RPMI7951 (cell line): ENCODE measurements around the gene TSPAN9. TPM values are rescaled to one million over a fixed set of nuclear protein-coding genes. Genes with fewer than 3 reads are reported as not detected.
A peak's percentile ranks its signal among the peaks of the same experiment; 100 is the strongest.

Experiments used
- DNase-seq: peaks from one replicate; pipeline ENCODE4 v3.0.0-alpha.2; 2012; ENCODE audit warnings: low read depth
- total RNA-seq: library from RNA; depleted of rRNA; stranded (reverse); fragments of >200 nt; shearing (Covaris generic); gene quantifications from 2 replicates; pipeline ENCODE4 v1.2.3, GENCODE V29; 2014

TSPAN9 gene
- total RNA-seq, 1 experiment from 2014 or later: 37.6 TPM

GRCh38 chr12:3225154-3225795 lies 148.1 kb downstream of the TSPAN9 start:
- DNase-seq: peak; percentile 87

GRCh38 chr12:3225796-3226180 lies 148.6 kb downstream of the TSPAN9 start:
- peak; percentile 58 for DNase-seq

GRCh38 chr12:3226264-3226663 lies 149.1 kb downstream of the TSPAN9 start:
- no peak for DNase-seq

- no peak for DNase-seq
These were observed 150.1 kb downstream of the TSPAN9 start for GRCh38 chr12:3227076-3227975.

- DNase-seq: peak; percentile 18
These were observed 151.4 kb downstream of the TSPAN9 start for GRCh38 chr12:3228552-3228951.

- DNase-seq: no peak
These were observed 152.4 kb downstream of the TSPAN9 start for GRCh38 chr12:3229577-3229976.

GRCh38 chr12:3230758-3231375 lies 153.7 kb downstream of the TSPAN9 start:
- no peak for DNase-seq

GRCh38 chr12:3231399-3231876 lies 154.3 kb downstream of the TSPAN9 start:
- no peak for DNase-seq

- DNase-seq: no peak
These were observed 156.6 kb downstream of the TSPAN9 start for GRCh38 chr12:3233797-3234196.

- DNase-seq: peak; percentile 43
These were observed 159.4 kb downstream of the TSPAN9 start for GRCh38 chr12:3236345-3237187.

GRCh38 chr12:3238196-3238595 lies 161.0 kb downstream of the TSPAN9 start:
- DNase-seq: no peak

GRCh38 chr12:3241621-3242020 lies 164.4 kb downstream of the TSPAN9 start:
- no peak for DNase-seq

- no peak for DNase-seq
These were observed 165.2 kb downstream of the TSPAN9 start for GRCh38 chr12:3242199-3242863.

GRCh38 chr12:3243376-3244084 lies 166.4 kb downstream of the TSPAN9 start:
- no peak for DNase-seq

- no peak for DNase-seq
These were observed 167.1 kb downstream of the TSPAN9 start for GRCh38 chr12:3244219-3244750.

- DNase-seq: no peak
These were observed 169.1 kb downstream of the TSPAN9 start for GRCh38 chr12:3246253-3246652.

GRCh38 chr12:3247077-3247476 lies 169.9 kb downstream of the TSPAN9 start:
- no peak for DNase-seq

GRCh38 chr12:3247629-3248161 lies 170.5 kb downstream of the TSPAN9 start:
- no peak for DNase-seq

- DNase-seq: no peak
These were observed 172.1 kb downstream of the TSPAN9 start for GRCh38 chr12:3249081-3249800.
